IPS DF 6.9 (cell line): ENCODE data around the gene PTRH1.

Source experiments
- DNase-seq: peaks from one replicate; pipeline ENCODE4 v3.0.0-alpha.2; 2013; ENCODE audit warnings: low read depth, low spot score
- H3K27ac ChIP-seq: one replicate; pipeline ENCODE4 v1.5.1; 2013; ENCODE audit warnings: low read length, control low read depth
- H3K27me3 ChIP-seq: 2 replicates; pipeline ENCODE4 v1.6.1; 2013; ENCODE audit warnings: mild to moderate bottlenecking, low read length; ENCODE audit not compliant: control insufficient read depth, insufficient read depth
- H3K36me3 ChIP-seq: 2 replicates; pipeline ENCODE4 v1.6.1; 2013; ENCODE audit warnings: low read length; ENCODE audit not compliant: control insufficient read depth, insufficient read depth
- H3K4me1 ChIP-seq: 2 replicates; pipeline ENCODE4 v1.6.1; 2013; ENCODE audit warnings: low read length; ENCODE audit not compliant: control insufficient read depth, insufficient read depth
- H3K4me3 ChIP-seq: 2 replicates; pipeline ENCODE4 v1.5.1; 2013; ENCODE audit warnings: mild to moderate bottlenecking, low read length
- H3K9me3 ChIP-seq: 2 replicates; pipeline ENCODE4 v1.6.1; 2013; ENCODE audit warnings: low read length, inconsistent platforms; ENCODE audit not compliant: control insufficient read depth, insufficient read depth
- WGBS: extraction: QIAGEN DNeasy Blood & Tissue Kit; methylation state at CpG from one replicate; pipeline ENCODE4 v1.1.7; 2013; ENCODE audit warnings: mixed read lengths, missing lambda C conversion rate; ENCODE audit not compliant: insufficient read length, insufficient coverage; 5-methylcytosine and 5-hydroxymethylcytosine counted together

PTRH1 gene

GRCh38 chr9:127729522-127730256 is 14.2 kb upstream of the PTRH1 start:
- Histone ChIP-seq H3K36me3 (no peaks in the 10 kb centered on the region), H3K4me1 (peaks cover 6% of the 10 kb centered on the region), H3K9me3 (no peaks in the 10 kb centered on the region), H3K27ac (no peak overlapping the region), H3K4me3 (no peak overlapping the region), H3K27me3 (no peaks in the 10 kb centered on the region)
- WGBS = no CpG with 5 or more reads among the region's 18 CpGs
- DNase-seq = no peak

GRCh38 chr9:127728808-127729207 is 13.3 kb upstream of the PTRH1 start:
- H3K4me3 ChIP-seq = no peak overlapping the region
- no peaks in the 10 kb centered on the region; the same call in 1 of the 2 replicates for H3K4me1 ChIP-seq
- no peaks in the 10 kb centered on the region for H3K36me3 ChIP-seq
- WGBS = no CpG with 5 or more reads among the region's 8 CpGs
- H3K27me3 ChIP-seq = no peaks in the 10 kb centered on the region
- H3K27ac ChIP-seq = no peak overlapping the region
- no peak for DNase-seq
- no peaks in the 10 kb centered on the region for H3K9me3 ChIP-seq

GRCh38 chr9:127726871-127727270 is 11.4 kb upstream of the PTRH1 start:
- H3K4me1 ChIP-seq = no peaks in the 10 kb centered on the region
- no peak for DNase-seq
- H3K27me3 ChIP-seq = no peaks in the 10 kb centered on the region
- H3K4me3 ChIP-seq = no peak overlapping the region
- no peaks in the 10 kb centered on the region for H3K9me3 ChIP-seq
- no CpG with 5 or more reads among the region's 8 CpGs for WGBS
- H3K27ac ChIP-seq = no peak overlapping the region
- H3K36me3 ChIP-seq = no peaks in the 10 kb centered on the region

GRCh38 chr9:127724012-127724411 is 8.5 kb upstream of the PTRH1 start:
- Histone ChIP-seq H3K4me1 (no peaks in the 10 kb centered on the region), H3K27me3 (no peaks in the 10 kb centered on the region), H3K4me3 (no peak overlapping the region), H3K27ac (no peak overlapping the region), H3K9me3 (no peaks in the 10 kb centered on the region), H3K36me3 (no peaks in the 10 kb centered on the region)
- DNase-seq = no peak
- no CpG with 5 or more reads among the region's 23 CpGs for WGBS

- no CpG with 5 or more reads among the region's 5 CpGs for WGBS
- H3K4me3 ChIP-seq = no peak overlapping the region
- DNase-seq = no peak
- H3K27me3 ChIP-seq = no peaks in the 10 kb centered on the region
- no peaks in the 10 kb centered on the region for H3K36me3 ChIP-seq
- no peaks in the 10 kb centered on the region for H3K4me1 ChIP-seq
- H3K27ac ChIP-seq = no peak overlapping the region
- no peaks in the 10 kb centered on the region for H3K9me3 ChIP-seq
These were observed 8.0 kb upstream of the PTRH1 start for GRCh38 chr9:127723444-127723843.

- Histone ChIP-seq H3K27ac (no peak overlapping the region), H3K4me1 (no peaks in the 10 kb centered on the region), H3K36me3 (no peaks in the 10 kb centered on the region), H3K27me3 (no peaks in the 10 kb centered on the region), H3K4me3 (no peak overlapping the region), H3K9me3 (no peaks in the 10 kb centered on the region)
- no CpG with 5 or more reads among the region's 13 CpGs for WGBS
- no peak for DNase-seq
These were observed 7.5 kb upstream of the PTRH1 start for GRCh38 chr9:127723013-127723412.

GRCh38 chr9:127722055-127722745 is 6.7 kb upstream of the PTRH1 start:
- no peaks in the 10 kb centered on the region for H3K9me3 ChIP-seq
- no CpG with 5 or more reads among the region's 12 CpGs for WGBS
- no peaks in the 10 kb centered on the region for H3K4me1 ChIP-seq

GRCh38 chr9:127721391-127721821 is 5.9 kb upstream of the PTRH1 start:
- no peak overlapping the region for H3K4me3 ChIP-seq
- no peak for DNase-seq
- no CpG with 5 or more reads among the region's 11 CpGs for WGBS
- H3K27ac ChIP-seq = no peak overlapping the region
- H3K36me3 ChIP-seq = no peaks in the 10 kb centered on the region
- no peaks in the 10 kb centered on the region for H3K27me3 ChIP-seq
- H3K4me1 ChIP-seq = no peaks in the 10 kb centered on the region
- no peaks in the 10 kb centered on the region for H3K9me3 ChIP-seq

More at GRCh38 chr9:127722055-127722745, 6.7 kb upstream of the PTRH1 start:
- Histone ChIP-seq H3K27me3 (no peaks in the 10 kb centered on the region), H3K4me3 (no peak overlapping the region), H3K36me3 (no peaks in the 10 kb centered on the region), H3K27ac (no peak overlapping the region)
- no peak for DNase-seq

GRCh38 chr9:127720865-127721227 is 5.4 kb upstream of the PTRH1 start:
- no peaks in the 10 kb centered on the region for H3K36me3 ChIP-seq
- H3K9me3 ChIP-seq = no peaks in the 10 kb centered on the region
- H3K27me3 ChIP-seq = no peaks in the 10 kb centered on the region
- DNase-seq = no peak
- no peak overlapping the region for H3K4me3 ChIP-seq
- no peak overlapping the region for H3K27ac ChIP-seq
- no peaks in the 10 kb centered on the region for H3K4me1 ChIP-seq

- no CpG with 5 or more reads among the region's 12 CpGs for WGBS
- H3K27ac ChIP-seq = no peak overlapping the region
- no peak overlapping the region for H3K4me3 ChIP-seq
- no peaks in the 10 kb centered on the region for H3K27me3 ChIP-seq
- no peaks in the 10 kb centered on the region for H3K9me3 ChIP-seq
- H3K36me3 ChIP-seq = no peaks in the 10 kb centered on the region
- no peak for DNase-seq
- no peaks in the 10 kb centered on the region for H3K4me1 ChIP-seq
These were observed 4.8 kb upstream of the PTRH1 start for GRCh38 chr9:127720031-127720864.
